Gastrocnemius medialis (tissue), 4 donors: ENCODE results near the gene IL7R. TPM values are rescaled to one million over a fixed set of nuclear protein-coding genes. Genes with fewer than 3 reads are reported as not detected.

ENCODE experiments used
- ATAC-seq, 2 donors: fragments of 150-250 bp; one replicate each; pipeline ENCODE4 v1.9.1; 2016
- DNase-seq, 2 donors: peaks; one replicate each; pipeline ENCODE4 v3.0.0-alpha.2; 2019
- H3K27ac ChIP-seq, 4 donors: fragments of 200-600 bp; sonication (generic); 1 replicate in 1 of 4; 2 replicates in 3 of 4; pipeline ENCODE4 v1.5.1; 2016 to 2018; ENCODE audit warnings: mild to moderate bottlenecking in 2 of 4, moderate library complexity in 1 of 4
- H3K27me3 ChIP-seq, 3 donors: fragments of 200-600 bp; sonication (generic) in 2 of 3; 1 replicate in 1 of 3; 2 replicates in 2 of 3; pipeline versions ENCODE4 v1.5.1 to v1.6.0; 2016 to 2019; ENCODE audit warnings: mild to moderate bottlenecking in 1 of 3, moderate library complexity in 1 of 3
- H3K36me3 ChIP-seq, 2 donors: fragments of 200-600 bp; sonication (generic) in 1 of 2; one replicate each; pipeline ENCODE4 v1.5.1; 2017 to 2018
- H3K4me1 ChIP-seq, 2 donors: fragments of 200-600 bp; sonication (generic) in 1 of 2; one replicate each; pipeline ENCODE4 v1.5.1; 2016 to 2017; ENCODE audit warnings: mild to moderate bottlenecking in 2 of 2
- H3K4me3 ChIP-seq, 4 donors: fragments of 200-600 bp; sonication (generic) in 3 of 4; 1 replicate in 1 of 4; 2 replicates in 3 of 4; pipeline ENCODE4 v1.5.1; 2016 to 2019; ENCODE audit warnings: mild to moderate bottlenecking in 2 of 4
- H3K9me3 ChIP-seq, 3 donors: fragments of 200-600 bp; sonication (generic) in 2 of 3; 1 replicate in 1 of 3; 2 replicates in 2 of 3; pipeline ENCODE4 v1.5.1; 2016 to 2019
- CTCF ChIP-seq, 5 experiments: fragments of 450-650 bp in 3 of 5; fragments of 200-600 bp in 2 of 5; sonication (generic) in 2 of 5; IDR thresholded peaks in 4 of 5; conservative IDR thresholded peaks in 1 of 5; 1 replicate in 4 of 5; 2 replicates in 1 of 5; pipeline ENCODE4 v1.5.1; 2016 to 2019; ENCODE audit warnings: antibody characterized with exemption in 5 of 5, mild to moderate bottlenecking in 3 of 5, moderate library complexity in 3 of 5
- POLR2A ChIP-seq, 2 donors: fragments of 450-650 bp; IDR thresholded peaks; one replicate each; pipeline ENCODE4 v1.6.1; 2017; ENCODE audit warnings: antibody characterized with exemption in 2 of 2, mild to moderate bottlenecking in 2 of 2, moderate library complexity in 2 of 2
- in situ Hi-C, 4 donors: fragments of 200-750 bp; cut with MboI; loops; one replicate each; pipeline versions ENCODE4 v1.15.0 to v1.8.0; 2017; ENCODE audit warnings: low sequenced_read_pairs in 4 of 4
- intact Hi-C: fragments of 100-400 bp; cut with DNase I; formaldehyde crosslinking; loops from one replicate; pipeline ENCODE4 v1.15.1; 2023; ENCODE audit warnings: low total_unique reads
- total RNA-seq, 4 donors: library from RNA; depleted of rRNA; stranded (reverse); fragments of >200 nt; gene quantifications; one replicate each; pipeline versions ENCODE4 v1.1.0 to v1.2.3, GENCODE V29; 2016

Gene IL7R
- total RNA-seq, 4 donors from 2014 or later: 0.29 to 1.0 (median 0.72) TPM

DNA sequence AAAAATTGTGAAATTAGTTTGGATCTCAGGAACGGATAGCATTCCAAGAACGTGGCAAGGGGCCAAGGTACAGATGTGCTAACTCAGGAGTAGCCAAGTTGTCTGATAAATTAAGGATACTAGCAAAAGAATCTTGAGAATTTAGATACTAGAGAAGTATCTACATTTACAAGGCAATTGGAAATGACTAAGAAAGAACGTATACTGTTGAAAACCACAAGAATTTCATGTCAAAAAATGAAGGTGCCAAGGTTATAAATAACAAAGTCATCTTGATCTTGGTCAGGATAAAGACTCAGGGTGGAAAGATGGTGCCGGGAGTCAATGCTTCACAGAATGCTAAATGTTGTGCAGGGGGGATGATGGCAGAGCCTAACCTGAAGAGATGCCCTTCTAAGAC, 62.5 kb downstream of the IL7R start:
- Histone ChIP-seq H3K9me3 (no peaks in the 10 kb centered on the region), H3K4me3 (no peak overlapping the region), H3K4me1 (no peaks in the 10 kb centered on the region), H3K36me3 (no peaks in the 10 kb centered on the region), H3K27me3 (peaks cover 0 to 12% (median 6%) of the 10 kb centered on the region in 3 donors), H3K27ac (no peak overlapping the region)
- in situ Hi-C loops: loop anchor here in 1 of 4 donors (25.0 kb wide), 1 partner anchor 832 kb away; no protein-coding TSS in a partner anchor
- intact Hi-C loops: no loop called here
- DNase-seq (no peak), ATAC-seq (no peak)
- TF ChIP-seq CTCF (IDR thresholded peaks at IDR 0.05 in 4 of 5, conservative IDR thresholded peaks at IDR 0.05 in 1 of 5): no peak
- no peak for TF ChIP-seq POLR2A (IDR thresholded peaks at IDR 0.05)

GRCh38 chr5:35920890-35921289, 64.2 kb downstream of the IL7R start:
- H3K4me3 ChIP-seq: no peak overlapping the region
- no peak for ATAC-seq
- H3K36me3 ChIP-seq: no peaks in the 10 kb centered on the region
- H3K9me3 ChIP-seq: no peaks in the 10 kb centered on the region
- H3K27ac ChIP-seq: no peak overlapping the region
- no peaks in the 10 kb centered on the region for H3K4me1 ChIP-seq
- intact Hi-C loops (loop anchor here (10.0 kb wide), 1 partner anchor 306 kb away; the partner anchor contains the start of gene SPEF2), in situ Hi-C loops (loop anchor here in 2 of 4 donors (10.0 to 25.0 kb wide), 2 partner anchors 146 to 834 kb away; no protein-coding TSS in a partner anchor)
- H3K27me3 ChIP-seq: peaks cover 4 to 13% (median 12%) of the 10 kb centered on the region in 3 donors
- TF ChIP-seq CTCF (IDR thresholded peaks at IDR 0.05 in 4 of 5, conservative IDR thresholded peaks at IDR 0.05 in 1 of 5) (no peak), POLR2A (IDR thresholded peaks at IDR 0.05) (no peak)
- DNase-seq: no peak

DNA sequence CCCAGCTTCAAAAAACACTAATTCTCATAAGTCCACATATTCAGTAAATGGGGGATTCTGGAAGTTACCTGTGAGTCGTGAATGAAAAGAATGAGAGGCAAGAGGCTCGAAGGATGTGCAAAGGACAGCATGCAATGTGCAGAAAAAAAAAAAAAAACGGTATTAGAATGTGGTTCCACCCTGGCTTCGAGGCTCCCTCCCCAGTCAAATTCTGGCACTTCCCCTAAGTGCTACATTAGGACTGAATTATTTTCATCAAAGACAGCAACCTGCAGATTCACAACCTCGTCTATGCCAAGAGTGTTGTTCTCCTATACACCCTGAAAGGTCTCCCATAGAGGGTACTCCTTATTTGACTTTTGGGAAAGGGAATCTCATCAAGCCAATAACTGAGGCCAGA, 65.2 kb downstream of the IL7R start:
- ATAC-seq: no peak
- Histone ChIP-seq H3K4me3 (no peak overlapping the region), H3K9me3 (no peaks in the 10 kb centered on the region), H3K36me3 (no peaks in the 10 kb centered on the region), H3K27ac (no peak overlapping the region), H3K4me1 (no peaks in the 10 kb centered on the region), H3K27me3 (peaks cover 4 to 15% (median 13%) of the 10 kb centered on the region in 3 donors)
- in situ Hi-C loops (loop anchor here in 2 of 4 donors (10.0 to 25.0 kb wide), 2 partner anchors 147 to 835 kb away; no protein-coding TSS in a partner anchor), intact Hi-C loops (loop anchor here (10.0 kb wide), 1 partner anchor 307 kb away; the partner anchor contains the start of gene SPEF2)
- no peak for DNase-seq
- TF ChIP-seq CTCF (IDR thresholded peaks at IDR 0.05 in 4 of 5, conservative IDR thresholded peaks at IDR 0.05 in 1 of 5): no peak
- TF ChIP-seq POLR2A (IDR thresholded peaks at IDR 0.05): no peak

DNA sequence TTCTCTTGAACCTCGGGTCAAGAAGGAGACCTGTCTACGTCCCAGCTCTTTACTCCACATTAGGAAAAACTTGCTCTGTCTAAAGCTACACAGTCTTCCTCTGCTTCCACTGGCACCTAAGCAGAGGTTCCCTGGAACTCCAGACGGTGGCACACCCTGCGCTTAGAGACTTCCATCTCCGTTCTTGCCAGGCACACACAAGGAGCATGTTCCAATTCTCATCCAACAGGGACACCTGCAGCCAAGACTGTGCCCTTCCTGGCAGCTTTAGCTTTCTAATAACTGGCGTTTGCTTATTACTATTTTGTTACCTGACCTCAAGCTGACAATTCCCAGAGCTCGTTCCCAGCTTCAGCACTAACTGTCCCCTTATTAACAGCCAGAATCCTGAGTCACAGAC, 65.8 kb downstream of the IL7R start:
- in situ Hi-C loops (loop anchor here in 2 of 4 donors (10.0 to 25.0 kb wide), 2 partner anchors 148 to 835 kb away; no protein-coding TSS in a partner anchor), intact Hi-C loops (loop anchor here (10.0 kb wide), 1 partner anchor 308 kb away; the partner anchor contains the start of gene SPEF2)
- H3K9me3 ChIP-seq: no peaks in the 10 kb centered on the region

More for the DNA sequence above, 65.8 kb downstream of the IL7R start:
- no peaks in the 10 kb centered on the region for H3K4me1 ChIP-seq
- H3K4me3 ChIP-seq: no peak overlapping the region
- no peak for DNase-seq
- H3K27me3 ChIP-seq: peaks cover 4 to 15% (median 13%) of the 10 kb centered on the region in 3 donors
- TF ChIP-seq CTCF (IDR thresholded peaks at IDR 0.05 in 4 of 5, conservative IDR thresholded peaks at IDR 0.05 in 1 of 5) (no peak), POLR2A (IDR thresholded peaks at IDR 0.05) (no peak)
- no peak for ATAC-seq
- no peaks in the 10 kb centered on the region for H3K36me3 ChIP-seq
- H3K27ac ChIP-seq: no peak overlapping the region
